ENCODE results near the gene C11orf68. TPM values are rescaled to one million over a fixed set of nuclear protein-coding genes. Genes with fewer than 3 reads are reported as not detected.
"Not testable (repeated sequence)": the region's sequence is repeated elsewhere in the genome, so short reads cannot be mapped to it uniquely, and the experiment has no call there.

The C11orf68 gene
- total RNA-seq, 3 donors from 2014 or later (not counting 1 experiment from before 2014, with no cell fraction given) = 19.9 to 28.3 (median 20.7) TPM

GRCh38 chr11:65954771-65955170 lies 35.9 kb upstream of the C11orf68 start:
- Mint-ChIP-seq H3K27me3 (ENCODE audit: low read depth in 2 of 2) (no peaks in the 10 kb centered on the region), H3K9me3 (no peaks in the 10 kb centered on the region), H3K4me3 (no peak overlapping the region), H3K36me3 (no peaks in the 10 kb centered on the region), H3K4me1 (no peaks in the 10 kb centered on the region), H3K27ac (no peak overlapping the region)
- H3K27me3 ChIP-seq (ENCODE audit: control insufficient read depth, insufficient read depth, low read length) = no peaks in the 10 kb centered on the region
- H3K4me1 ChIP-seq (ENCODE audit: control insufficient read depth, insufficient read depth, low read length) = peaks cover 15% of the 10 kb centered on the region
- H3K9me3 ChIP-seq (ENCODE audit: control insufficient read depth, insufficient read depth, low read length) = no peaks in the 10 kb centered on the region
- 89% methylated on average over 5 of the region's 8 CpGs for WGBS (ENCODE audit: insufficient coverage)
- no peaks in the 10 kb centered on the region for H3K36me3 ChIP-seq (ENCODE audit: control insufficient read depth, insufficient read depth, low read length)
- intact Hi-C loops (cut with micrococcal nuclease) = no loop called here
- TF ChIP-seq, protein P1, sequence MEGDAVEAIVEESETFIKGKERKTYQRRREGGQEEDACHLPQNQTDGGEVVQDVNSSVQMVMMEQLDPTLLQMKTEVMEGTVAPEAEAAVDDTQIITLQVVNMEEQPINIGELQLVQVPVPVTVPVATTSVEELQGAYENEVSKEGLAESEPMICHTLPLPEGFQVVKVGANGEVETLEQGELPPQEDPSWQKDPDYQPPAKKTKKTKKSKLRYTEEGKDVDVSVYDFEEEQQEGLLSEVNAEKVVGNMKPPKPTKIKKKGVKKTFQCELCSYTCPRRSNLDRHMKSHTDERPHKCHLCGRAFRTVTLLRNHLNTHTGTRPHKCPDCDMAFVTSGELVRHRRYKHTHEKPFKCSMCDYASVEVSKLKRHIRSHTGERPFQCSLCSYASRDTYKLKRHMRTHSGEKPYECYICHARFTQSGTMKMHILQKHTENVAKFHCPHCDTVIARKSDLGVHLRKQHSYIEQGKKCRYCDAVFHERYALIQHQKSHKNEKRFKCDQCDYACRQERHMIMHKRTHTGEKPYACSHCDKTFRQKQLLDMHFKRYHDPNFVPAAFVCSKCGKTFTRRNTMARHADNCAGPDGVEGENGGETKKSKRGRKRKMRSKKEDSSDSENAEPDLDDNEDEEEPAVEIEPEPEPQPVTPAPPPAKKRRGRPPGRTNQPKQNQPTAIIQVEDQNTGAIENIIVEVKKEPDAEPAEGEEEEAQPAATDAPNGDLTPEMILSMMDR (IDR thresholded peaks at IDR 0.05) = no peak
- no peak for DNase-seq
- H3K4me3 ChIP-seq (ENCODE audit: low read length) = no peak overlapping the region
- H3K27ac ChIP-seq (ENCODE audit: low read length) = no peak overlapping the region
- ATAC-seq = no peak

- H3K4me1 Mint-ChIP-seq = no peaks in the 10 kb centered on the region
- H3K4me3 Mint-ChIP-seq = no peak overlapping the region
- intact Hi-C loops (cut with micrococcal nuclease) = no loop called here
- no peaks in the 10 kb centered on the region for H3K27me3 ChIP-seq (ENCODE audit: control insufficient read depth, insufficient read depth, low read length)
- H3K27ac ChIP-seq (ENCODE audit: low read length) = no peak overlapping the region
- H3K9me3 ChIP-seq (ENCODE audit: control insufficient read depth, insufficient read depth, low read length) = no peaks in the 10 kb centered on the region
- no peaks in the 10 kb centered on the region for H3K36me3 Mint-ChIP-seq
- TF ChIP-seq, protein P1 (IDR thresholded peaks at IDR 0.05) = no peak
- WGBS (ENCODE audit: insufficient coverage) = 94% methylated on average over 20 of the region's 20 CpGs
- no peaks in the 10 kb centered on the region for H3K36me3 ChIP-seq (ENCODE audit: control insufficient read depth, insufficient read depth, low read length)
- H3K27me3 Mint-ChIP-seq (ENCODE audit: low read depth in 2 of 2) = no peaks in the 10 kb centered on the region
- H3K27ac Mint-ChIP-seq = no peak overlapping the region
- ATAC-seq (no peak), DNase-seq (no peak)
- H3K9me3 Mint-ChIP-seq = no peaks in the 10 kb centered on the region
- no peak overlapping the region for H3K4me3 ChIP-seq (ENCODE audit: low read length)
- peaks cover 15% of the 10 kb centered on the region for H3K4me1 ChIP-seq (ENCODE audit: control insufficient read depth, insufficient read depth, low read length)
These were observed 34.6 kb upstream of the C11orf68 start for GRCh38 chr11:65953471-65953870.

- H3K9me3 ChIP-seq (ENCODE audit: control insufficient read depth, insufficient read depth, low read length) = no peaks in the 10 kb centered on the region
- H3K4me3 ChIP-seq (ENCODE audit: low read length) = no peak overlapping the region
- no peaks in the 10 kb centered on the region for H3K9me3 Mint-ChIP-seq
- H3K27me3 ChIP-seq (ENCODE audit: control insufficient read depth, insufficient read depth, low read length) = no peaks in the 10 kb centered on the region
- DNase-seq = no peak
- intact Hi-C loops (cut with micrococcal nuclease) = no loop called here
- TF ChIP-seq, protein P1 (IDR thresholded peaks at IDR 0.05) = no peak
- H3K27ac ChIP-seq (ENCODE audit: low read length) = no peak overlapping the region
- H3K4me3 Mint-ChIP-seq = no peak overlapping the region
- no peak overlapping the region for H3K27ac Mint-ChIP-seq
- no peaks in the 10 kb centered on the region for H3K4me1 Mint-ChIP-seq
- no peak for ATAC-seq
- WGBS (ENCODE audit: insufficient coverage) = 94% methylated on average over 6 of the region's 6 CpGs
- no peaks in the 10 kb centered on the region for H3K36me3 Mint-ChIP-seq
- H3K4me1 ChIP-seq (ENCODE audit: control insufficient read depth, insufficient read depth, low read length) = peaks cover 9% of the 10 kb centered on the region
- H3K27me3 Mint-ChIP-seq (ENCODE audit: low read depth in 2 of 2) = no peaks in the 10 kb centered on the region
- H3K36me3 ChIP-seq (ENCODE audit: control insufficient read depth, insufficient read depth, low read length) = no peaks in the 10 kb centered on the region
These were observed 33.2 kb upstream of the C11orf68 start for GRCh38 chr11:65952052-65952521.

DNA sequence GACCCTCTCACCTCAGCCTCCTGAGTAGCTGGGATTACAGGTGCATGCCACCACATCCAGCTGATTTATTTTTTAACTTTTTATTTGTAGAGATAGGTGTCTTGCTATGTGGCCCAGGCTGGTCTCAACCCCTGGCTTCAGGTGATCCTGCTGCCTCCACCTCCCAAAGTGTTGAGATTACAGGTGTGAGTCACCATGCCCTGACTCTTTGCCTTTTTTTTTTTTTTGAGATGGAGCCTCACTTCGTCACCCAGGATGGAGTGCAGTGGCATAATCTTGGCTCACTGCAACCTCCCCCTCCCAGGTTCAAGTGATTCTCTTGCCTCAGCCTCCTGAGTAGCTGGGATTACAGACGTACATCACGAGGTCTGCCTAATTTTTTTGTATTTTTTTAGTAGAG lies 32.8 kb upstream of the C11orf68 start:
- H3K36me3 Mint-ChIP-seq; H3K27me3 ChIP-seq (ENCODE audit: control insufficient read depth, insufficient read depth, low read length); H3K4me3 Mint-ChIP-seq; intact Hi-C loops (cut with micrococcal nuclease); H3K9me3 ChIP-seq (ENCODE audit: control insufficient read depth, insufficient read depth, low read length); ATAC-seq; H3K4me1 Mint-ChIP-seq; H3K9me3 Mint-ChIP-seq; H3K4me1 ChIP-seq (ENCODE audit: control insufficient read depth, insufficient read depth, low read length); H3K36me3 ChIP-seq (ENCODE audit: control insufficient read depth, insufficient read depth, low read length); H3K4me3 ChIP-seq (ENCODE audit: low read length); H3K27ac ChIP-seq (ENCODE audit: low read length); DNase-seq; H3K27ac Mint-ChIP-seq; H3K27me3 Mint-ChIP-seq (ENCODE audit: low read depth in 2 of 2): not testable (repeated sequence)
- WGBS (ENCODE audit: insufficient coverage) = 77% methylated on average over 2 of the region's 3 CpGs

DNA sequence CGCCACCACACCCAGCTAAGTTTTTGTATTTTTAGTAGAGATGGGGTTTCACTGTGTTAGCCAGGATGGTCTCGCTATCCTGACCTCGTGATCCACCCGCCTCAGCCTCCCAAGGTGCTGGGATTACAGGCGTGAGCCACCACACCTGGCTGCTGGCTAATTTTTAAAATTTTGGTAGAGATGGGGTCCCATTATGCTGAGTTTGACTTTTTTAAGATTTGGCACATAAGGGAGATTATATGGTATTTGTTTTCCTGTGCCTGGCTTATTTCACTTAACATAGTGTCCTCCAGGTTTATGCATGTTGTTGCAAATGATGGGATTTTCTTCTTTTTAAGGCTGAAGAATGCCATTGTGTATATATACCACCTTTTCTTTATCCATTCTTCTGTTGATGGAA lies 31.8 kb upstream of the C11orf68 start:
- intact Hi-C loops (cut with micrococcal nuclease); H3K4me3 Mint-ChIP-seq; H3K4me1 Mint-ChIP-seq; H3K36me3 Mint-ChIP-seq; H3K27ac ChIP-seq (ENCODE audit: low read length); H3K36me3 ChIP-seq (ENCODE audit: control insufficient read depth, insufficient read depth, low read length); H3K9me3 Mint-ChIP-seq; DNase-seq; H3K4me1 ChIP-seq (ENCODE audit: control insufficient read depth, insufficient read depth, low read length); H3K27ac Mint-ChIP-seq; H3K27me3 Mint-ChIP-seq (ENCODE audit: low read depth in 2 of 2); ATAC-seq; H3K9me3 ChIP-seq (ENCODE audit: control insufficient read depth, insufficient read depth, low read length); H3K4me3 ChIP-seq (ENCODE audit: low read length); H3K27me3 ChIP-seq (ENCODE audit: control insufficient read depth, insufficient read depth, low read length): not testable (repeated sequence)
- WGBS (ENCODE audit: insufficient coverage) = 83% methylated on average over 4 of the region's 5 CpGs
